H1 (cell line): Measurements from ENCODE around the gene GRAMD1B. TPM values are rescaled to one million over a fixed set of nuclear protein-coding genes. Genes with fewer than 3 reads are reported as not detected.

Experiments used
- CTCF ChIA-PET: fragments of 300-600 bp; sonication (Branson Sonifier 250); formaldehyde crosslinking; loops from one replicate; lab custom pipeline; 2021; ENCODE audit not compliant: partially characterized antibody; lab: Charles Lee
- POLR2A ChIA-PET: fragments of 300-600 bp; sonication (Branson Sonifier 250); formaldehyde crosslinking; loops from one replicate; lab custom pipeline; 2021; ENCODE audit warnings: inconsistent platforms; ENCODE audit not compliant: partially characterized antibody; lab: Charles Lee
- DNase-seq, 2 experiments: peaks; one replicate each; pipeline versions ENCODE4 v3.0.0 to v3.0.0-alpha.2; 2010 to 2022; ENCODE audit warnings: low spot score in 2 of 2, low read depth in 1 of 2, mixed read lengths in 1 of 2
- FAIRE-seq: peaks from 2 replicates; lab custom pipeline; 2011; peaks lifted over from hg19 to GRCh38; lab: Jason Lieb, UNC
- H2AFZ ChIP-seq: 2 replicates; pipeline ENCODE4 v1.8.1; 2012; ENCODE audit warnings: low read length, inconsistent platforms
- H2AK5ac ChIP-seq: 2 replicates; pipeline ENCODE4 v1.6.1; 2013; ENCODE audit warnings: low read depth, low read length
- H2BK120ac ChIP-seq: replicated peaks from 2 replicates; pipeline ENCODE3; 2013; ENCODE audit warnings: low read depth, low read length, inconsistent platforms
- H2BK12ac ChIP-seq: 2 replicates; pipeline ENCODE4 v1.6.1; 2013; ENCODE audit warnings: low read depth, low read length
- H2BK15ac ChIP-seq: 2 replicates; pipeline ENCODE4 v1.6.1; 2013; ENCODE audit warnings: low read length
- H2BK20ac ChIP-seq: 2 replicates; pipeline ENCODE4 v1.6.1; 2013; ENCODE audit warnings: low read length
- H2BK5ac ChIP-seq: 2 replicates; pipeline ENCODE4 v1.6.1; 2013; ENCODE audit warnings: low read depth, low read length
- H3K14ac ChIP-seq: 2 replicates; pipeline ENCODE4 v1.6.1; 2013; ENCODE audit warnings: inconsistent platforms; ENCODE audit not compliant: insufficient read length
- H3K18ac ChIP-seq: 2 replicates; pipeline ENCODE4 v1.6.1; 2013; ENCODE audit warnings: low read length; ENCODE audit errors: extremely low read depth
- H3K23ac ChIP-seq: 2 replicates; pipeline ENCODE4 v1.6.1; 2013; ENCODE audit warnings: inconsistent platforms; ENCODE audit not compliant: insufficient read length
- H3K23me2 ChIP-seq: 2 replicates; pipeline ENCODE4 v1.6.1; 2013; ENCODE audit warnings: low read depth, low read length
- H3K27ac ChIP-seq: 2 replicates; pipeline ENCODE4 v1.6.1; 2011; ENCODE audit warnings: low read depth, low read length, inconsistent platforms
- H3K27me3 ChIP-seq, 4 experiments: replicated peaks in 1 of 4; 1 replicate in 1 of 4; 2 replicates in 3 of 4; pipeline versions ENCODE4 v1.6.1 to v1.8.1; 2011 to 2013; ENCODE audit warnings: low read length in 3 of 4, mild to moderate bottlenecking in 3 of 4, inconsistent platforms in 2 of 4, mixed read lengths in 2 of 4, moderate library complexity in 1 of 4; ENCODE audit not compliant: control insufficient read depth in 3 of 4, insufficient read depth in 3 of 4; ENCODE audit errors: extremely low read depth in 1 of 4
- H3K36me3 ChIP-seq, 4 experiments: 2 replicates each; pipeline versions ENCODE4 v1.6.1 to v1.8.1; 2011 to 2013; ENCODE audit warnings: mild to moderate bottlenecking in 4 of 4, low read length in 3 of 4, moderate library complexity in 2 of 4, control low read depth in 1 of 4, inconsistent platforms in 1 of 4; ENCODE audit not compliant: insufficient read depth in 4 of 4, control insufficient read depth in 2 of 4
- H3K4ac ChIP-seq: replicated peaks from 2 replicates; pipeline ENCODE3; 2013; ENCODE audit warnings: low read length, low read depth, mixed read lengths, inconsistent platforms; ENCODE audit not compliant: insufficient read length
- H3K4me1 ChIP-seq, 4 experiments: replicated peaks in 1 of 4; 1 replicate in 1 of 4; 2 replicates in 3 of 4; pipeline versions ENCODE4 v1.6.1 to v1.8.1; 2011 to 2013; ENCODE audit warnings: low read length in 3 of 4, inconsistent platforms in 2 of 4, mixed read lengths in 1 of 4; ENCODE audit not compliant: insufficient read depth in 4 of 4, control insufficient read depth in 3 of 4
- H3K4me2 ChIP-seq, 2 experiments: 2 replicates each; pipeline versions ENCODE4 v1.6.1 to v1.8.1; 2011 to 2013; ENCODE audit warnings: low read depth in 2 of 2, low read length in 2 of 2, control low read depth in 1 of 2, inconsistent platforms in 1 of 2, mild to moderate bottlenecking in 1 of 2; ENCODE audit not compliant: insufficient read depth in 1 of 2
- H3K4me3 ChIP-seq, 4 experiments: fragments of 200-600, 300-600 bp in 1 of 4; sonication (generic), shearing (Covaris generic), sonication (Bioruptor Twin) in 1 of 4; 2 replicates each; pipeline versions ENCODE4 v1.5.1 to v1.8.1; 2011 to 2016; ENCODE audit warnings: low read length in 4 of 4, low read depth in 3 of 4, control low read depth in 2 of 4, inconsistent platforms in 2 of 4, mild to moderate bottlenecking in 2 of 4, mixed read lengths in 1 of 4, moderate library complexity in 1 of 4; ENCODE audit not compliant: insufficient read depth in 2 of 4; ENCODE audit errors: extremely low read depth in 1 of 4
- H3K56ac ChIP-seq: replicated peaks from 2 replicates; pipeline ENCODE3; 2013; ENCODE audit warnings: low read depth, mild to moderate bottlenecking, mixed read lengths, low read length, inconsistent platforms; ENCODE audit not compliant: insufficient read length
- H3K79me1 ChIP-seq: 2 replicates; pipeline ENCODE4 v1.6.1; 2013; ENCODE audit warnings: low read depth, low read length, control low read depth
- H3K79me2 ChIP-seq, 2 experiments: 2 replicates each; pipeline versions ENCODE4 v1.6.1 to v1.8.1; 2012 to 2013; ENCODE audit warnings: low read length in 2 of 2, mild to moderate bottlenecking in 2 of 2, inconsistent platforms in 1 of 2; ENCODE audit not compliant: insufficient read depth in 2 of 2, control insufficient read depth in 1 of 2
- H3K9ac ChIP-seq, 4 experiments: replicated peaks in 1 of 4; 1 replicate in 1 of 4; 2 replicates in 3 of 4; pipeline versions ENCODE4 v1.6.1 to v1.8.1; 2011 to 2013; ENCODE audit warnings: low read depth in 3 of 4, low read length in 3 of 4, control low read depth in 2 of 4, mild to moderate bottlenecking in 2 of 4, moderate library complexity in 2 of 4, inconsistent platforms in 1 of 4; ENCODE audit errors: extremely low read depth in 1 of 4
- H3K9me3 ChIP-seq, 2 experiments: 2 replicates each; pipeline versions ENCODE4 v1.6.1 to v1.8.1; 2012 to 2013; ENCODE audit warnings: mild to moderate bottlenecking in 2 of 2, moderate library complexity in 2 of 2, control low read depth in 1 of 2, inconsistent platforms in 1 of 2, low read depth in 1 of 2, low read length in 1 of 2, mixed read lengths in 1 of 2; ENCODE audit not compliant: insufficient read depth in 2 of 2
- H4K20me1 ChIP-seq, 2 experiments: replicated peaks in 1 of 2; 2 replicates each; pipeline versions ENCODE3 to v1.8.1; 2011 to 2013; ENCODE audit warnings: inconsistent platforms in 2 of 2, low read length in 2 of 2, mild to moderate bottlenecking in 1 of 2; ENCODE audit not compliant: insufficient read depth in 2 of 2, control insufficient read depth in 1 of 2
- H4K5ac ChIP-seq: 2 replicates; pipeline ENCODE4 v1.6.1; 2013; ENCODE audit warnings: low read length, low read depth, mixed read lengths, inconsistent platforms; ENCODE audit not compliant: insufficient read length
- H4K8ac ChIP-seq: 2 replicates; pipeline ENCODE4 v1.8.0; 2013; ENCODE audit warnings: mild to moderate bottlenecking, moderate library complexity, low read length, inconsistent platforms; ENCODE audit not compliant: insufficient read depth; ENCODE audit errors: extremely low read depth
- H4K91ac ChIP-seq: replicated peaks from 2 replicates; pipeline ENCODE3; 2013; ENCODE audit warnings: low read length, mixed read lengths, inconsistent platforms; ENCODE audit not compliant: insufficient read length
- BACH1 ChIP-seq: IDR thresholded peaks from 2 replicates; pipeline ENCODE4 v1.6.1; 2012; ENCODE audit warnings: low read length, improper control_type of control experiment
- EZH2 ChIP-seq: fragments of 200-600 bp; sonication (generic); IDR thresholded peaks from 2 replicates; pipeline ENCODE4 v1.7.1; 2012; ENCODE audit warnings: low read depth, mild to moderate bottlenecking, moderate library complexity, low read length, inconsistent platforms; ENCODE audit not compliant: severe bottlenecking
- POLR2A ChIP-seq, 2 experiments: IDR thresholded peaks; 1 replicate in 1 of 2; 2 replicates in 1 of 2; pipeline ENCODE4 v1.6.1; 2011; ENCODE audit warnings: low read depth in 2 of 2, low read length in 2 of 2, mild to moderate bottlenecking in 2 of 2; ENCODE audit errors: control extremely low read depth in 1 of 2
- RBBP5 ChIP-seq: IDR thresholded peaks from 2 replicates; pipeline ENCODE4 v1.7.1; 2012; ENCODE audit warnings: low read depth, mild to moderate bottlenecking, inconsistent platforms, low read length, moderate library complexity, borderline replicate concordance
- TEAD4 ChIP-seq: IDR thresholded peaks from 2 replicates; pipeline ENCODE4 v1.6.1; 2012; ENCODE audit warnings: low read depth, low read length, inconsistent platforms, mixed read lengths
- WGBS, 2 experiments: shearing (Covaris generic) in 1 of 2; methylation state at CpG; one replicate each; pipeline versions ENCODE4 v1.1.6 to v1.1.7; 2013 to 2015; ENCODE audit warnings: low lambda C conversion rate in 2 of 2, mixed read lengths in 2 of 2, inconsistent platforms in 1 of 2, low coverage in 1 of 2, missing lambda C conversion rate in 1 of 2; ENCODE audit not compliant: insufficient replicate concordance in 2 of 2, insufficient coverage in 1 of 2, insufficient read length in 1 of 2; ENCODE audit errors: extremely low coverage in 1 of 2, missing lambda C conversion rate in 1 of 2; 5-methylcytosine and 5-hydroxymethylcytosine counted together
- polyA plus RNA-seq, 7 experiments: library from polyadenylated mRNA; depleted of rRNA in 3 of 7; stranded (reverse) in 5 of 7; unstranded in 2 of 7; fragments of >200 nt in 5 of 7; fragments of 200-250 nt in 2 of 7; gene quantifications; 1 replicate in 5 of 7; 2 replicates in 1 of 7; 4 replicates in 1 of 7; pipeline versions ENCODE4 v1.2.1 to v1.2.3, GENCODE V29; 2011 to 2013; ENCODE audit warnings: missing spikeins in 2 of 7, mixed read lengths in 2 of 7
- total RNA-seq: library from RNA; stranded (reverse); fragmentation: NEBNext Ultra II Directional; extraction: Animal tissue kit (Norgen Biotek cat#: 25700); gene quantifications from 2 replicates; pipeline ENCODE4 v1.2.1, GENCODE V29; 2021

GRAMD1B gene
- total and polyA plus RNA-seq, 2 of the 8 experiments (the other 6 are each of a cell fraction or from before 2014, with no cell fraction given): 10.1 to 21.2 TPM

- no peak overlapping the region for H3K56ac ChIP-seq
- no peak for FAIRE-seq
- no peak overlapping the region for H4K91ac ChIP-seq
- no peak overlapping the region for H2AFZ ChIP-seq
- H3K4me2 ChIP-seq: no peak overlapping the region
- H4K8ac ChIP-seq: no peak overlapping the region
- H3K79me2 ChIP-seq: no peaks in the 10 kb centered on the region
- peaks cover 4% of the 10 kb centered on the region; the same call in 1 of the 2 replicates for H3K23me2 ChIP-seq
- H3K79me1 ChIP-seq: peaks cover 5% of the 10 kb centered on the region
- no peak overlapping the region for H2BK120ac ChIP-seq
- no peak overlapping the region for H3K27ac ChIP-seq
- no peak overlapping the region for H3K18ac ChIP-seq
- WGBS, 2 experiments: 83% methylated on average over 5 of the region's 5 CpGs; no CpG with 5 or more reads in 1 of the 2 experiments
- CTCF ChIA-PET: interaction anchor here (0.7 to 2.7 kb wide), 9 partner anchors 9 to 125 kb away, joined by 3 to 13 read pairs (median 4); no protein-coding TSS in a partner anchor
- H4K5ac ChIP-seq: no peak overlapping the region
- peaks cover 0 to 9% (median under 1%) of the 10 kb centered on the region in 4 experiments; a peak in 4 of 7 replicates for H3K4me1 ChIP-seq
- H3K36me3 ChIP-seq: no peaks in the 10 kb centered on the region; a peak in 2 of 8 replicates
- H3K9ac ChIP-seq: no peak overlapping the region
- no peak for DNase-seq
- POLR2A ChIA-PET: interaction anchor here (0.6 to 1.0 kb wide), 2 partner anchors 9 to 390 kb away, joined by 3 to 4 read pairs; partner anchors contain the start of gene CLMP
- H3K23ac ChIP-seq: no peak overlapping the region
- H2BK12ac ChIP-seq: no peak overlapping the region
- no peak overlapping the region for H3K14ac ChIP-seq
- peaks cover 0 to 7% of the 10 kb centered on the region in 2 experiments for H4K20me1 ChIP-seq
- no peak overlapping the region for H3K4me3 ChIP-seq
- peak overlapping the region; percentile 60; the same call in 1 of the 2 replicates for H2BK5ac ChIP-seq
- H3K27me3 ChIP-seq: no peaks in the 10 kb centered on the region; a peak in 1 of 7 replicates
- no peak overlapping the region for H3K4ac ChIP-seq
- H2BK20ac ChIP-seq: 0 out of 2 replicates have a peak overlapping the region, but pooled peaks have one; percentile 18
- H2BK15ac ChIP-seq: no peak overlapping the region
- TF ChIP-seq RBBP5 (no peak), POLR2A (IDR thresholded peaks at IDR 0.05; ENCODE audit: control extremely low read depth in 1 of 2, low read depth in 2 of 2, low read length in 2 of 2) (no peak), EZH2 (no peak), BACH1 (no peak), TEAD4 (no peak)
- no peaks in the 10 kb centered on the region for H3K9me3 ChIP-seq
- H2AK5ac ChIP-seq: no peak overlapping the region
These were observed 155.6 kb downstream of the GRAMD1B start for GRCh38 chr11:123585706-123586105.
